Trophoblast cell (in vitro differentiated cells and primary cell): ENCODE measurements around the gene CIT.

ENCODE experiments used
- DNase-seq, 2 donors: peaks; one replicate each; pipeline ENCODE4 v3.0.0-alpha.2; 2016
- H2AFZ ChIP-seq: 2 replicates; pipeline ENCODE4 v1.6.1; 2013; ENCODE audit warnings: low read length, moderate library complexity, mild to moderate bottlenecking; ENCODE audit not compliant: insufficient read depth, poor library complexity
- H2AK5ac ChIP-seq: 2 replicates; pipeline ENCODE4 v1.6.1; 2013; ENCODE audit warnings: mild to moderate bottlenecking, low read length
- H2BK120ac ChIP-seq: 2 replicates; pipeline ENCODE4 v1.6.1; 2013; ENCODE audit warnings: low read length, mild to moderate bottlenecking, moderate library complexity; ENCODE audit not compliant: insufficient read depth, poor library complexity
- H2BK12ac ChIP-seq: 2 replicates; pipeline ENCODE4 v1.6.1; 2013; ENCODE audit warnings: mild to moderate bottlenecking, low read length, moderate library complexity
- H2BK5ac ChIP-seq: 2 replicates; pipeline ENCODE4 v1.6.1; 2013; ENCODE audit warnings: low read length, low read depth, moderate library complexity, mild to moderate bottlenecking; ENCODE audit not compliant: poor library complexity
- H3K14ac ChIP-seq: 2 replicates; pipeline ENCODE4 v1.6.1; 2013; ENCODE audit warnings: mild to moderate bottlenecking, low read length
- H3K18ac ChIP-seq: 2 replicates; pipeline ENCODE4 v1.6.1; 2013; ENCODE audit warnings: mild to moderate bottlenecking, low read length
- H3K23ac ChIP-seq: 2 replicates; pipeline ENCODE4 v1.6.1; 2013; ENCODE audit warnings: low read length
- H3K27ac ChIP-seq: 2 replicates; pipeline ENCODE4 v1.5.1; 2013; ENCODE audit warnings: low read depth, mild to moderate bottlenecking, inconsistent platforms, low read length, moderate library complexity
- H3K27me3 ChIP-seq: 2 replicates; pipeline ENCODE4 v1.6.1; 2013; ENCODE audit warnings: inconsistent platforms, mild to moderate bottlenecking, low read length, moderate library complexity; ENCODE audit not compliant: insufficient read depth
- H3K36me3 ChIP-seq, 2 experiments: 1 replicate in 1 of 2; 2 replicates in 1 of 2; pipeline ENCODE4 v1.6.1; 2013; ENCODE audit warnings: low read length in 2 of 2, mild to moderate bottlenecking in 2 of 2, moderate library complexity in 1 of 2; ENCODE audit not compliant: insufficient read depth in 2 of 2, control insufficient read depth in 1 of 2
- H3K4ac ChIP-seq: 2 replicates; pipeline ENCODE4 v1.6.1; 2013; ENCODE audit warnings: low read depth, mild to moderate bottlenecking, low read length, moderate library complexity
- H3K4me1 ChIP-seq, 2 experiments: 1 replicate in 1 of 2; 2 replicates in 1 of 2; pipeline ENCODE4 v1.6.1; 2013; ENCODE audit warnings: low read length in 2 of 2, mild to moderate bottlenecking in 2 of 2, moderate library complexity in 1 of 2; ENCODE audit not compliant: insufficient read depth in 2 of 2, control insufficient read depth in 1 of 2
- H3K4me2 ChIP-seq: 2 replicates; pipeline ENCODE4 v1.6.1; 2013; ENCODE audit warnings: inconsistent platforms, mild to moderate bottlenecking, low read length, moderate library complexity
- H3K4me3 ChIP-seq: 2 replicates; pipeline ENCODE4 v1.5.1; 2013; ENCODE audit warnings: mild to moderate bottlenecking, low read depth, low read length, inconsistent platforms
- H3K79me1 ChIP-seq: one replicate; pipeline ENCODE4 v1.6.1; 2013; ENCODE audit warnings: low read length
- H3K79me2 ChIP-seq: 2 replicates; pipeline ENCODE4 v1.6.1; 2013; ENCODE audit warnings: low read length, mild to moderate bottlenecking; ENCODE audit not compliant: control insufficient read depth, insufficient read depth, poor library complexity
- H3K9ac ChIP-seq: 2 replicates; pipeline ENCODE4 v1.6.1; 2013; ENCODE audit warnings: mild to moderate bottlenecking, low read length
- H3K9me3 ChIP-seq: 2 replicates; pipeline ENCODE4 v1.6.1; 2013; ENCODE audit warnings: low read depth, mild to moderate bottlenecking, control low read depth, inconsistent platforms, low read length; ENCODE audit not compliant: insufficient read depth
- H4K12ac ChIP-seq: 2 replicates; pipeline ENCODE4 v1.6.1; 2013; ENCODE audit warnings: low read depth, mild to moderate bottlenecking, low read length, moderate library complexity
- H4K8ac ChIP-seq: 2 replicates; pipeline ENCODE4 v1.6.1; 2013; ENCODE audit warnings: low read depth, mild to moderate bottlenecking, low read length, moderate library complexity
- H4K91ac ChIP-seq: one replicate; pipeline ENCODE4 v1.6.1; 2013; ENCODE audit warnings: low read depth, mild to moderate bottlenecking, low read length, moderate library complexity
- WGBS: extraction: QIAGEN DNeasy Blood & Tissue Kit; methylation state at CpG from one replicate; pipeline ENCODE4 v1.1.7; 2013; ENCODE audit warnings: missing lambda C conversion rate; ENCODE audit not compliant: insufficient read length, insufficient coverage; ENCODE audit errors: extremely low coverage; 5-methylcytosine and 5-hydroxymethylcytosine counted together

Gene CIT

GRCh38 chr12:119644930-119645329 is 232.2 kb downstream of the CIT start:
- no peak overlapping the region for H2AFZ ChIP-seq
- H4K8ac ChIP-seq: no peak overlapping the region
- no peak overlapping the region for H3K18ac ChIP-seq
- no peaks in the 10 kb centered on the region for H3K79me2 ChIP-seq
- H3K4me2 ChIP-seq: no peak overlapping the region
- WGBS: no CpG with 5 or more reads among the region's 3 CpGs
- no peaks in the 10 kb centered on the region for H3K4me1 ChIP-seq
- H3K9me3 ChIP-seq: no peaks in the 10 kb centered on the region
- H3K27ac ChIP-seq: no peak overlapping the region
- no peaks in the 10 kb centered on the region for H3K27me3 ChIP-seq
- no peak for DNase-seq
- no peak overlapping the region for H3K4me3 ChIP-seq
- no peak overlapping the region for H3K9ac ChIP-seq
- H4K12ac ChIP-seq: no peak overlapping the region
- no peak overlapping the region for H2AK5ac ChIP-seq
- no peak overlapping the region for H3K23ac ChIP-seq
- H2BK12ac ChIP-seq: no peak overlapping the region
- no peak overlapping the region for H3K4ac ChIP-seq
- H3K36me3 ChIP-seq: no peaks in the 10 kb centered on the region
- H3K14ac ChIP-seq: no peak overlapping the region
- H3K79me1 ChIP-seq: no peaks in the 10 kb centered on the region
- H2BK120ac ChIP-seq: no peak overlapping the region
- H4K91ac ChIP-seq: no peak overlapping the region
- H2BK5ac ChIP-seq: no peak overlapping the region

- Histone ChIP-seq H3K9ac (no peak overlapping the region), H3K4me1 (no peaks in the 10 kb centered on the region), H2BK12ac (no peak overlapping the region), H3K23ac (no peak overlapping the region), H3K18ac (no peak overlapping the region), H3K4ac (no peak overlapping the region), H3K79me1 (no peaks in the 10 kb centered on the region), H3K27me3 (no peaks in the 10 kb centered on the region), H2BK120ac (no peak overlapping the region), H3K14ac (no peak overlapping the region), H4K91ac (no peak overlapping the region), H3K36me3 (no peaks in the 10 kb centered on the region), H4K8ac (no peak overlapping the region), H2AFZ (no peak overlapping the region), H3K9me3 (no peaks in the 10 kb centered on the region), H3K27ac (no peak overlapping the region), H3K4me3 (no peak overlapping the region), H3K4me2 (no peak overlapping the region), H2AK5ac (no peak overlapping the region), H2BK5ac (no peak overlapping the region), H4K12ac (no peak overlapping the region), H3K79me2 (no peaks in the 10 kb centered on the region)
- no CpG with 5 or more reads among the region's 4 CpGs for WGBS
- DNase-seq: no peak
These were observed 234.1 kb downstream of the CIT start for GRCh38 chr12:119642986-119643385.
